Gastroesophageal sphincter (tissue), 4 donors: ENCODE results near the gene HERC2. TPM values are rescaled to one million over a fixed set of nuclear protein-coding genes. Genes with fewer than 3 reads are reported as not detected.

Source experiments
- ATAC-seq: fragments of 150-250 bp; one replicate; pipeline ENCODE4 v1.9.1; 2016; ENCODE audit warnings: mild to moderate bottlenecking, moderate library complexity
- H3K27ac ChIP-seq, 4 donors: fragments of 200-600 bp; sonication (generic) in 3 of 4; 1 replicate in 3 of 4; 2 replicates in 1 of 4; pipeline ENCODE4 v1.5.1; 2016 to 2019
- H3K27me3 ChIP-seq: fragments of 200-600 bp; sonication (generic); one replicate; pipeline ENCODE4 v1.5.1; 2019
- H3K36me3 ChIP-seq, 2 donors: fragments of 200-600 bp; sonication (generic); one replicate each; pipeline ENCODE4 v1.5.1; 2019; ENCODE audit warnings: control low read depth in 1 of 2
- H3K4me1 ChIP-seq, 3 donors: fragments of 200-600 bp; sonication (generic); 1 replicate in 2 of 3; 2 replicates in 1 of 3; pipeline ENCODE4 v1.5.1; 2016 to 2019; ENCODE audit warnings: control low read depth in 2 of 3
- H3K4me3 ChIP-seq, 2 donors: fragments of 200-600 bp; sonication (generic); one replicate each; pipeline ENCODE4 v1.5.1; 2019; ENCODE audit warnings: mild to moderate bottlenecking in 1 of 2, moderate library complexity in 1 of 2
- H3K9me3 ChIP-seq, 3 donors: fragments of 200-600 bp; sonication (generic); one replicate each; pipeline ENCODE4 v1.5.1; 2017 to 2019; ENCODE audit warnings: control low read depth in 2 of 3
- EP300 ChIP-seq: sonication (generic); formaldehyde crosslinking; IDR thresholded peaks from one replicate; pipeline ENCODE4 v1.6.1; 2017; ENCODE audit warnings: antibody characterized with exemption, mild to moderate bottlenecking
- POLR2A ChIP-seq, 2 donors: fragments of 450-650 bp; IDR thresholded peaks; one replicate each; pipeline ENCODE4 v1.6.1; 2017; ENCODE audit warnings: antibody characterized with exemption in 2 of 2, mild to moderate bottlenecking in 2 of 2, moderate library complexity in 1 of 2
- POLR2AphosphoS5 ChIP-seq: sonication (generic); formaldehyde crosslinking; IDR thresholded peaks from one replicate; pipeline ENCODE4 v1.6.1; 2017; ENCODE audit warnings: antibody characterized with exemption
- WGBS, 2 donors: methylation state at CpG; one replicate each; pipeline ENCODE4 v1.1.5; 2018; ENCODE audit warnings: low coverage in 1 of 2; 5-methylcytosine and 5-hydroxymethylcytosine counted together
- total RNA-seq, 4 donors: library from RNA; depleted of rRNA; stranded (reverse); fragments of >200 nt; gene quantifications; one replicate each; pipeline ENCODE4 v1.1.0, GENCODE V29; 2016
- TF ChIP-seq, protein P1 (sequence below), 4 experiments: fragments of 200-600 bp in 2 of 4; fragments of 450-650 bp in 2 of 4; sonication (generic) in 1 of 4; IDR thresholded peaks; one replicate each; pipeline ENCODE4 v1.5.1; 2017 to 2019; ENCODE audit warnings: antibody characterized with exemption in 4 of 4, mild to moderate bottlenecking in 2 of 4, moderate library complexity in 2 of 4

Gene HERC2
- total RNA-seq, 4 donors from 2014 or later = 38.6 to 94.6 (median 56.1) TPM

GRCh38 chr15:28105793-28106192 lies 216.2 kb downstream of the HERC2 start:
- H3K4me1 ChIP-seq = peaks cover 0 to 36% (median 3%) of the 10 kb centered on the region in 3 donors
- 51 to 73% methylated on average over 3 to 5 of the region's 5 CpGs for WGBS, 2 donors
- no peak overlapping the region for H3K4me3 ChIP-seq
- H3K9me3 ChIP-seq = no peaks in the 10 kb centered on the region
- ATAC-seq = no peak
- no peaks in the 10 kb centered on the region for H3K36me3 ChIP-seq
- no peak overlapping the region for H3K27ac ChIP-seq
- TF ChIP-seq EP300 (no peak), POLR2AphosphoS5 (no peak), POLR2A (IDR thresholded peaks at IDR 0.05) (no peak)
- TF ChIP-seq, protein P1, sequence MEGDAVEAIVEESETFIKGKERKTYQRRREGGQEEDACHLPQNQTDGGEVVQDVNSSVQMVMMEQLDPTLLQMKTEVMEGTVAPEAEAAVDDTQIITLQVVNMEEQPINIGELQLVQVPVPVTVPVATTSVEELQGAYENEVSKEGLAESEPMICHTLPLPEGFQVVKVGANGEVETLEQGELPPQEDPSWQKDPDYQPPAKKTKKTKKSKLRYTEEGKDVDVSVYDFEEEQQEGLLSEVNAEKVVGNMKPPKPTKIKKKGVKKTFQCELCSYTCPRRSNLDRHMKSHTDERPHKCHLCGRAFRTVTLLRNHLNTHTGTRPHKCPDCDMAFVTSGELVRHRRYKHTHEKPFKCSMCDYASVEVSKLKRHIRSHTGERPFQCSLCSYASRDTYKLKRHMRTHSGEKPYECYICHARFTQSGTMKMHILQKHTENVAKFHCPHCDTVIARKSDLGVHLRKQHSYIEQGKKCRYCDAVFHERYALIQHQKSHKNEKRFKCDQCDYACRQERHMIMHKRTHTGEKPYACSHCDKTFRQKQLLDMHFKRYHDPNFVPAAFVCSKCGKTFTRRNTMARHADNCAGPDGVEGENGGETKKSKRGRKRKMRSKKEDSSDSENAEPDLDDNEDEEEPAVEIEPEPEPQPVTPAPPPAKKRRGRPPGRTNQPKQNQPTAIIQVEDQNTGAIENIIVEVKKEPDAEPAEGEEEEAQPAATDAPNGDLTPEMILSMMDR (IDR thresholded peaks at IDR 0.05) = no peak
- peaks cover 44% of the 10 kb centered on the region for H3K27me3 ChIP-seq

DNA sequence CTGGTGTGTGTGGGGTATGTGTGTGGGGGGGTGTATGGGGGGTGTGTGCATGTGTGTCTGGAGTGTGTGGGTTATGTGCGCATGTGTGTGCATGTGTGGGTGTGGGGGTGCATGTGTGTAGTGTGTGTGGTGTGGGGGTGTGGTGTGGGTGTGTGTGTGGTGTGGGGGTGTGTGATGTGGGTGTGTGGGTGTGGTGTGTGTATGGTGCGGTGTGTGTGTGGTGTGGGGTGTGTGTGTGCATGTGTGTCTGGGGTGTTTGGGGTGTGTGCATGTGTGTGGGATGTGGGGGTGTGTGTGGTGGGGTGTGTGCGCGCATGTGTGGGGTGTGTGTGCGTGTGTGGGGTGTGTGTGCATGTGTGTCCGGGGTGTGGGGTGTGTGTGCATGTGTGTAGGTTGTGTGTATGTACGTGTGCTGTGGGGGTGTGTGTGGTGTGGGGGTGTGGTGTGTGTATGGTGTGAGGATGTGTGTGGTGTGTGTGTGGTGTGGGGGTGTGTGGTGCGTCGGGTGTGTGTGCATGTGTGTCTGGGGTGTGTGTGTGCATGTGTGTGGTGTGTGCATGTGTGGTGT lies 216.7 kb downstream of the HERC2 start:
- Histone ChIP-seq H3K4me3 (no peak overlapping the region), H3K9me3 (no peaks in the 10 kb centered on the region), H3K36me3 (no peaks in the 10 kb centered on the region), H3K27ac (no peak overlapping the region), H3K4me1 (peaks cover 0 to 31% (median 3%) of the 10 kb centered on the region in 3 donors), H3K27me3 (peaks cover 49% of the 10 kb centered on the region)
- no peak for ATAC-seq
- TF ChIP-seq POLR2AphosphoS5 (no peak), EP300 (no peak), POLR2A (IDR thresholded peaks at IDR 0.05) (no peak)
- TF ChIP-seq, protein P1 (IDR thresholded peaks at IDR 0.05) = no peak
- WGBS, 2 donors = 87 to 94% methylated on average over 3 to 9 of the region's 9 CpGs

GRCh38 chr15:28104326-28104725 lies 217.7 kb downstream of the HERC2 start:
- no peak overlapping the region for H3K4me3 ChIP-seq
- no peaks in the 10 kb centered on the region for H3K36me3 ChIP-seq
- TF ChIP-seq POLR2A (IDR thresholded peaks at IDR 0.05) = no peak
- TF ChIP-seq, protein P1 (IDR thresholded peaks at IDR 0.05) = no peak
- TF ChIP-seq POLR2AphosphoS5 = no peak
- TF ChIP-seq EP300 = no peak
- peaks cover 56% of the 10 kb centered on the region for H3K27me3 ChIP-seq
- WGBS, 2 donors = 96 to 100% methylated on average over 1 to 3 of the region's 10 CpGs
- H3K9me3 ChIP-seq = no peaks in the 10 kb centered on the region
- no peak overlapping the region for H3K27ac ChIP-seq
- ATAC-seq = no peak
- peaks cover 0 to 26% (median 6%) of the 10 kb centered on the region in 3 donors for H3K4me1 ChIP-seq

GRCh38 chr15:28103831-28104230 lies 218.1 kb downstream of the HERC2 start:
- ATAC-seq = no peak
- Histone ChIP-seq H3K4me3 (no peak overlapping the region), H3K27ac (no peak overlapping the region), H3K36me3 (no peaks in the 10 kb centered on the region), H3K4me1 (peaks cover 0 to 30% (median 11%) of the 10 kb centered on the region in 3 donors), H3K9me3 (no peaks in the 10 kb centered on the region), H3K27me3 (peaks cover 61% of the 10 kb centered on the region)
- WGBS, 2 donors = 50 to 78% methylated on average over 2 to 7 of the region's 10 CpGs
- TF ChIP-seq POLR2AphosphoS5 (no peak), EP300 (no peak), POLR2A (IDR thresholded peaks at IDR 0.05) (no peak)
- TF ChIP-seq, protein P1 (IDR thresholded peaks at IDR 0.05) = no peak

DNA sequence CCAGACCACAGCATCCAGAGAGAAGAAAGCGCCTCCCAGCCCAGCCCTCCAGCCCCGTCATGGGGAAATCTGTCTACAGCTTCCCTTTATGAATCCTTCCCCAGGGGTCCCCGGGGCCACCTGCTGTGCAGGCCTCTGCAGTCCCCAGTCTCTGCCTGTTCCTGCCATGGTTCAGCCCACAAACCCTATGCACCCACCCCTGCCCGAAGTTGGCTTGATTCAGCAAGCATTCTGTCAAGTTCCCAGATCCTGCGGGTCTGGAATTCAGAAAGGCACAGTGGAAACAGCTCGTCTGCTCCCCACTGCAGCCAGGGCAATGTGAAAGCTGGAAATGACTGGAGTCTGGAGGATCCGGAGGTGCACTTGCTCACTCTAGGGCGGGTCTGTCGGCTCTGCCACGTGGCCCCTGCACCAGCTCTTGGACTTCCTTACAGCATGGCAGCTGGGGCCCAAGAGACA lies 220.0 kb downstream of the HERC2 start:
- no peak for ATAC-seq
- 73% methylated on average over 2 of the region's 10 CpGs; no CpG with 5 or more reads in 1 of the 2 donors for WGBS, 2 donors
- H3K4me1 ChIP-seq = peaks cover 0 to 37% (median 14%) of the 10 kb centered on the region in 3 donors

More for the DNA sequence above, 220.0 kb downstream of the HERC2 start:
- H3K27ac ChIP-seq = no peak overlapping the region
- H3K4me3 ChIP-seq = no peak overlapping the region
- no peaks in the 10 kb centered on the region for H3K36me3 ChIP-seq
- H3K27me3 ChIP-seq = peaks cover 73% of the 10 kb centered on the region
- H3K9me3 ChIP-seq = no peaks in the 10 kb centered on the region
- TF ChIP-seq POLR2A (IDR thresholded peaks at IDR 0.05) (no peak), EP300 (no peak), POLR2AphosphoS5 (no peak)
- TF ChIP-seq, protein P1 (IDR thresholded peaks at IDR 0.05) = no peak
